Retinal pigment epithelial cell (primary cell): Measurements from ENCODE around the gene PDF.

Experiments
- DNase-seq: peaks from one replicate; pipeline ENCODE4 v3.0.0-alpha.2; 2010; ENCODE audit warnings: low read depth
- H3K4me3 ChIP-seq: 2 replicates; pipeline ENCODE4 v1.5.1; 2011; ENCODE audit warnings: mild to moderate bottlenecking, low read length, control low read depth, moderate library complexity
- CTCF ChIP-seq: conservative IDR thresholded peaks from 2 replicates; pipeline ENCODE4 v1.5.1; 2011; ENCODE audit warnings: low read depth, low read length, control low read depth, inconsistent platforms

PDF gene

GRCh38 chr16:69326172-69326873 is 4.1 kb downstream of the PDF start:
- no peak overlapping the region for H3K4me3 ChIP-seq
- no peak for TF ChIP-seq CTCF
- no peak for DNase-seq

GRCh38 chr16:69325784-69326171 is 4.6 kb downstream of the PDF start:
- no peak overlapping the region for H3K4me3 ChIP-seq
- TF ChIP-seq CTCF: no peak
- DNase-seq: no peak

- no peak for TF ChIP-seq CTCF
- H3K4me3 ChIP-seq: no peak overlapping the region
- no peak for DNase-seq
Measured at GRCh38 chr16:69324585-69325253, 5.7 kb downstream of the PDF start.

- DNase-seq: no peak
- TF ChIP-seq CTCF: no peak
- no peak overlapping the region for H3K4me3 ChIP-seq
Measured at GRCh38 chr16:69324013-69324531, 6.3 kb downstream of the PDF start.

- TF ChIP-seq CTCF: no peak
- DNase-seq: no peak
- H3K4me3 ChIP-seq: no peak overlapping the region
Measured at GRCh38 chr16:69323415-69323814, 7.0 kb downstream of the PDF start.

GRCh38 chr16:69322343-69322742 is 8.0 kb downstream of the PDF start:
- DNase-seq: no peak
- no peak overlapping the region for H3K4me3 ChIP-seq
- no peak for TF ChIP-seq CTCF

- TF ChIP-seq CTCF: no peak
- no peak overlapping the region for H3K4me3 ChIP-seq
- no peak for DNase-seq
Measured at GRCh38 chr16:69321080-69321479, 9.3 kb downstream of the PDF start.
